GM23338 (cell line): ENCODE data around the gene SYT14.

ENCODE experiments used
- EZH2 ChIP-seq: fragments of 200-600 bp; sonication (generic); IDR thresholded peaks from one replicate; pipeline ENCODE4 v1.8.0; 2017; ENCODE audit warnings: antibody characterized with exemption, mild to moderate bottlenecking, low read depth; ENCODE audit not compliant: unreplicated experiment
- ZNF114 ChIP-seq: fragments of 250-450 bp; sonication (Bioruptor Pico); IDR thresholded peaks from 2 replicates; pipeline ENCODE4 v1.5.0; 2020; ENCODE audit warnings: mild to moderate bottlenecking, moderate library complexity
- TF ChIP-seq, protein P1 (sequence below), 2 experiments: fragments of 200-600 bp in 1 of 2; sonication (generic) in 1 of 2; conservative IDR thresholded peaks; 2 replicates each; pipeline versions ENCODE4 v1.5.1 to v1.6.1; 2016 to 2017; ENCODE audit warnings: antibody characterized with exemption in 2 of 2, low read depth in 2 of 2, mild to moderate bottlenecking in 2 of 2, moderate library complexity in 1 of 2
- TF ChIP-seq, protein P2 (sequence below): IDR thresholded peaks from one replicate; pipeline ENCODE4 v1.6.1; 2018; ENCODE audit warnings: antibody characterized with exemption; ENCODE audit not compliant: unreplicated experiment

DNA sequence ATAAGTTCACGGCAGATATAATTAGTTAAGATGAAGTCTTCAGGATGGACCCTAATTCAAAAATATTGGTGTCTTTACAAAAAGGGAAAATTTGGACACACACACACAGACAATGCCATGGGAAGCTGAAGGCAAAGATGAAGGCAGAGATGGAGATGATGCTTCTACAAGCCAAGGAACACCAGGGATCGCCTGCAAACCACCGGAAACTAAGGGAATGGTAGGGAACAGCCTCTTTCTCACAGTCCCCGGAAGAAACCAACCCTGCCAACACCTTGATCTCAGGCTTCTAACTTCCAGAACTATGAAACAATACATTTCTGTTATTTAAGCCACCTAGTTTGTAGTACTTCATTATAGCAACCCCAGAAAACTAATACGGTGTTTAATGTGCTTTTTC is 279.5 kb downstream of the SYT14 start:
- TF ChIP-seq, protein P1, sequence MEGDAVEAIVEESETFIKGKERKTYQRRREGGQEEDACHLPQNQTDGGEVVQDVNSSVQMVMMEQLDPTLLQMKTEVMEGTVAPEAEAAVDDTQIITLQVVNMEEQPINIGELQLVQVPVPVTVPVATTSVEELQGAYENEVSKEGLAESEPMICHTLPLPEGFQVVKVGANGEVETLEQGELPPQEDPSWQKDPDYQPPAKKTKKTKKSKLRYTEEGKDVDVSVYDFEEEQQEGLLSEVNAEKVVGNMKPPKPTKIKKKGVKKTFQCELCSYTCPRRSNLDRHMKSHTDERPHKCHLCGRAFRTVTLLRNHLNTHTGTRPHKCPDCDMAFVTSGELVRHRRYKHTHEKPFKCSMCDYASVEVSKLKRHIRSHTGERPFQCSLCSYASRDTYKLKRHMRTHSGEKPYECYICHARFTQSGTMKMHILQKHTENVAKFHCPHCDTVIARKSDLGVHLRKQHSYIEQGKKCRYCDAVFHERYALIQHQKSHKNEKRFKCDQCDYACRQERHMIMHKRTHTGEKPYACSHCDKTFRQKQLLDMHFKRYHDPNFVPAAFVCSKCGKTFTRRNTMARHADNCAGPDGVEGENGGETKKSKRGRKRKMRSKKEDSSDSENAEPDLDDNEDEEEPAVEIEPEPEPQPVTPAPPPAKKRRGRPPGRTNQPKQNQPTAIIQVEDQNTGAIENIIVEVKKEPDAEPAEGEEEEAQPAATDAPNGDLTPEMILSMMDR (conservative IDR thresholded peaks at IDR 0.05; ENCODE audit: low read depth in 2 of 2) = no peak
- TF ChIP-seq, protein P2, sequence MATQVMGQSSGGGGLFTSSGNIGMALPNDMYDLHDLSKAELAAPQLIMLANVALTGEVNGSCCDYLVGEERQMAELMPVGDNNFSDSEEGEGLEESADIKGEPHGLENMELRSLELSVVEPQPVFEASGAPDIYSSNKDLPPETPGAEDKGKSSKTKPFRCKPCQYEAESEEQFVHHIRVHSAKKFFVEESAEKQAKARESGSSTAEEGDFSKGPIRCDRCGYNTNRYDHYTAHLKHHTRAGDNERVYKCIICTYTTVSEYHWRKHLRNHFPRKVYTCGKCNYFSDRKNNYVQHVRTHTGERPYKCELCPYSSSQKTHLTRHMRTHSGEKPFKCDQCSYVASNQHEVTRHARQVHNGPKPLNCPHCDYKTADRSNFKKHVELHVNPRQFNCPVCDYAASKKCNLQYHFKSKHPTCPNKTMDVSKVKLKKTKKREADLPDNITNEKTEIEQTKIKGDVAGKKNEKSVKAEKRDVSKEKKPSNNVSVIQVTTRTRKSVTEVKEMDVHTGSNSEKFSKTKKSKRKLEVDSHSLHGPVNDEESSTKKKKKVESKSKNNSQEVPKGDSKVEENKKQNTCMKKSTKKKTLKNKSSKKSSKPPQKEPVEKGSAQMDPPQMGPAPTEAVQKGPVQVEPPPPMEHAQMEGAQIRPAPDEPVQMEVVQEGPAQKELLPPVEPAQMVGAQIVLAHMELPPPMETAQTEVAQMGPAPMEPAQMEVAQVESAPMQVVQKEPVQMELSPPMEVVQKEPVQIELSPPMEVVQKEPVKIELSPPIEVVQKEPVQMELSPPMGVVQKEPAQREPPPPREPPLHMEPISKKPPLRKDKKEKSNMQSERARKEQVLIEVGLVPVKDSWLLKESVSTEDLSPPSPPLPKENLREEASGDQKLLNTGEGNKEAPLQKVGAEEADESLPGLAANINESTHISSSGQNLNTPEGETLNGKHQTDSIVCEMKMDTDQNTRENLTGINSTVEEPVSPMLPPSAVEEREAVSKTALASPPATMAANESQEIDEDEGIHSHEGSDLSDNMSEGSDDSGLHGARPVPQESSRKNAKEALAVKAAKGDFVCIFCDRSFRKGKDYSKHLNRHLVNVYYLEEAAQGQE = no peak
- TF ChIP-seq EZH2 = no peak
- TF ChIP-seq ZNF114 (CRISPR knock-in tag) = no peak
